NB4 (cell line): Measurements from ENCODE around the gene CDKAL1.

ENCODE experiments used
- DNase-seq: peaks from one replicate; pipeline ENCODE4 v3.0.0; 2010; ENCODE audit warnings: low read depth
- H3K4me3 ChIP-seq: one replicate; pipeline ENCODE4 v1.5.1; 2011; ENCODE audit warnings: mild to moderate bottlenecking, low read depth, low read length, moderate library complexity
- CTCF ChIP-seq: IDR thresholded peaks from one replicate; pipeline ENCODE4 v1.5.1; 2012; ENCODE audit warnings: low read depth, low read length
- MAX ChIP-seq: IDR thresholded peaks from 2 replicates; pipeline ENCODE4 v1.6.1; 2011; ENCODE audit warnings: low read depth, low read length
- MYC ChIP-seq: IDR thresholded peaks from 2 replicates; pipeline ENCODE4 v1.6.1; 2011; ENCODE audit warnings: low read depth, low read length
- POLR2A ChIP-seq: IDR thresholded peaks from 2 replicates; pipeline ENCODE4 v1.6.1; 2011; ENCODE audit warnings: mild to moderate bottlenecking; ENCODE audit not compliant: insufficient read length; ENCODE audit errors: extremely low read depth

The CDKAL1 gene

GRCh38 chr6:21033575-21034026 lies 499.3 kb downstream of the CDKAL1 start:
- TF ChIP-seq MYC (no peak), POLR2A (no peak), MAX (no peak), CTCF (no peak)
- no peak for DNase-seq
- no peak overlapping the region for H3K4me3 ChIP-seq

DNA sequence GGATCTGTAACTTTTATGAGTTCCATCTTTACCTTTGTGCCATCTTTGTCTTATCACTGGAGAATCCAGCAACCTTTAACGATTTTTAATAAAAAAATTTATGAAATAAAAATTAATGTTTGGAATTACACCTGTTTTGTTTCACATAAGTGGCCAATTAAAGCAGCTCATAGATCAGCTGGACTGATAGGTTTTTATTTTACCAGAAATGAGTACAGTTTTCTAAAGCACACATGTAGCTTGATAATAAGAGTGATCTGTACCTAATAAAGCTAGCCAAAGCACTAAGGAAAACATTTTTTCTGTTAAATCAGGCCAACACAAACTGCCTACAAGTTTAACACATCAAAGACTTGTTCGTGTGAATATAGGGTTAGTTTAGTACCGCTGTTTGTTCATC lies 500.1 kb downstream of the CDKAL1 start:
- DNase-seq = no peak
- H3K4me3 ChIP-seq = no peak overlapping the region
- TF ChIP-seq CTCF (no peak), MAX (no peak), POLR2A (no peak), MYC (no peak)

DNA sequence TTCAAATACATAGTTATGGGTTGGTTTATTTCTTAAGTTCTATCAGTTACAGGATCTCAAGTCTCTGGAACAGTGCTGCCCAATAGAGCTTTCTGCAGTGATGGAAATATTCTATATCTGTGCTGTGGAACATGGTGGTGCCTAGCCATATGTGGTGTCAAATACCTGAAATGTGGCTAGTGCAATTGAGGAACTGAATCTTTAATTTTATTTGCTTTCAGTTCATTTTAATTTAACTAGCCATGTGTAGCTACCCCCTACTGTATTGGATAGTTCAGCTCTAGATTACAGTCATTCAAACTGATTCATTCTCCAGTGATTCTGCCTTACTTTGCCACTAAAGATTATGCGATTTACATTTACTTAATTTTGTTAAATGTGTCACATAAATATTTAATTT lies 503.2 kb downstream of the CDKAL1 start:
- no peak for TF ChIP-seq MAX
- no peak for TF ChIP-seq POLR2A
- no peak overlapping the region for H3K4me3 ChIP-seq

DNA sequence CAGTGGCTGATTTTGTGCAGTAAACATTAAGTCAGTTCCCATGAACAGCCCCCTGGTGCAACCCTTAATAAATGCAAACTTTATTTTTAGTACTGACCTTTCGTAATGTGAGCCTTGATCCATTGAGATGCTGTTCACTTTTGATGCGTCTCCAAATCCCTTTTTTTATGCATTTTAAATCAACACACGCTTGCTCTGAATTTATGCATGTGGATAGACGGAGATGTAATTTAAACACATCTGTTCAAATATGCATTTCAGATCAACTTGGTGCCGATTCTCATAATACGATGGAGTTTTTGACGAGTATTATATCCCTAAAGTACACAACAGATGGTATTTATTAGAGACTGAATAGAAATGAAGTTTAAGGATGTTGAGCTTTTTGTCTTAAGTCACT lies 505.7 kb downstream of the CDKAL1 start:
- TF ChIP-seq MAX (no peak), POLR2A (no peak), CTCF (no peak), MYC (no peak)
- no peak overlapping the region for H3K4me3 ChIP-seq
- no peak for DNase-seq

More for the DNA sequence above, 503.2 kb downstream of the CDKAL1 start:
- DNase-seq = no peak

DNA sequence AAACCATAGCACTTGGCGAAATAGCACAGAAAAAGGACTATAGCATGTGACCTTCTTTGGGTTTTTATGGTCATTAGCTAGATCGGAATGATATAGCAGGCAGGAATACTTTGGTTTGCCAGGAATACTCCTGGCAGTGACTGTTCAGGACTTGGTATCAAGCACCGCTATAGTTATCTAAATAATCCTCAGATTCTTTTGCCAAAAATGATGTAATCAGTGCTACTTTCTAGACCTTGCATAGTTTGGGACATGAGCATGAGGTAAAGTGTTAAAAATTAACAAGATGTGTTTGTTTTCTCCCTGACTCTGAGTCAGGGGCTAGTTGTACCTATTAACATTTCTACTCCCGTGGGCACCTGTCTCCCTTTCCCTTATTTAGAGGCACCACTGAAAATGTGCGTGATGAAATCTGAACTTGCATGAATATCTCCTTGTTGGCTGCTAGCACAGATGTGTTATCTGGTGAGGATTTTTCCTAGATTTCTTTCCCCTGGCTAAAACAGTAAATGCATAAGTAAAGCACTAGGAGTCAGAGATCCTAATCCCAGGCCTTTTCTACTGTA lies 511.0 kb downstream of the CDKAL1 start:
- DNase-seq = no peak
- no peak for TF ChIP-seq POLR2A
- no peak for TF ChIP-seq MYC
- TF ChIP-seq CTCF = no peak
- no peak overlapping the region for H3K4me3 ChIP-seq

DNA sequence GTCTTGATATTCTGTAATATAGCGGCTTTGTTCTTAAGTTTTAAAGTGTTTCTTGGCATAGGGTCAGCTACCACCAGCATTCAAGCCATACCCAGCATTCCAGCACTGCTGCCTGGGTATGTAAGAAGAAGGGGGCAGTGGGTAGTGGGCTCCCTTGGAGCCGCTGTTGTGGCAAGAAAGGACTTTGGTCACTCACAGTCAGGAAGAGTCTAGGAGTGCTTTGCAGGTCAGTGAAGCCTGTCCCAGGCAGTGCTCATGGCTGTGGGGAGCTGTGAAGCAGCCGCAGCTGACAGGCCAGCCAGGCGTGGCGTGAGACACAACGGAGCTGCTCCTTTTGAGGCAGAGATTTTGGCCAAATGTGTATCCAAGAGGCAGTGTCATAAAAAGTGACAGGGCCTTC lies 512.0 kb downstream of the CDKAL1 start:
- H3K4me3 ChIP-seq = no peak overlapping the region
- TF ChIP-seq POLR2A = no peak
- TF ChIP-seq MAX = no peak
- TF ChIP-seq CTCF = no peak
- TF ChIP-seq MYC = no peak
- DNase-seq = no peak
